Measurements from ENCODE around the gene BUD13.

GRCh38 chr11:116786326-116786725 lies 13.5 kb upstream of the BUD13 start:
- TF ChIP-seq POLR2A (IDR thresholded peaks at IDR 0.05; ENCODE audit: low read depth, low read length) = no peak
- TF ChIP-seq MAZ (IDR thresholded peaks at IDR 0.05; ENCODE audit: borderline replicate concordance, low read depth, low read length) = no peak
- TF ChIP-seq CTCF (conservative IDR thresholded peaks at IDR 0.05; ENCODE audit: low read depth, low read length) = no peak
- TF ChIP-seq USF2 (IDR thresholded peaks at IDR 0.05; ENCODE audit: low read depth, low read length) = no peak

All from IMR-90 (cell line).